ENCODE measurements around the gene ITIH5.
A peak's percentile ranks its signal among the peaks of the same experiment; 100 is the strongest.
"Not testable (repeated sequence)": the region's sequence is repeated elsewhere in the genome, so short reads cannot be mapped to it uniquely, and the experiment has no call there.

The ITIH5 gene

DNA sequence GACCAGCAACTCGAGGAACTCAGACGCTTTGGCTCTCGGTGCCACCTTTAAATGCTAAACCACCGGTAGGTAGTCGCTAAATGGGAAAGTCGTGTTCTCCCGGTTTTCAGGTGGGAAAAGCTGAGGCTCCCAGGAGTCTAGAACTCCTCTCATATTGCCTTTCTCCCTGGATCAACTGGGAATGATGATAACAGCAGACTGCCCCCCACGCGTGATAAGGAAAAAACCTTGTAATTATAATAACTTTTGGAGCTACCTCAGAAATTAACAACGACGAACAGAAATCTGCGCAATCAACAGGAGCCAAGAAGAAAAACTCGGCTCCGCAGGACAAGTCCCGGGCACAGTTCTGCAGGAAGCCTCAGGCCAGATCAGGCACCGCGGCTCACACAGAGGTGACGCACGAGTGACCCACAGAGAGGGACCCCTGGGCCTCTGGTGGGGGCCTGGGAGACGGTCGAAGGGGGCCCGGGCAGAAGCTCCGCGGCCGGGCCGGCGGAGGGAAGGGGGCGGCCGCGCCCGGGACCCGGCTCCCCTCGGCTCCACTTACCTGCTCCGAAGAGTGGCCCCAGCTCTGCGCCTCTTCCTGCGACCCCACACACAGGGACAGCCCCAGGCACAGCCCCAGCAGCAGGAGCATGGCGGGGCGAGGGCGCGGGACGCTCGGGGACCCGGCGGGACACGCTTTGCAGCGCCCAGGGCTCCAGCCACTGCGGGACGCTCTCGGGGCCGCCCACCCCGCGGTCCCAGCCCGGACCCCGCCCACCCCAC, at the start of gene ITIH5:
ITIH5 (minus strand) TSS at position 714 of the 771 bp plus-strand sequence; CDS start at position 640, 74 bp downstream.
- peak; percentile 27 for DNase-seq (ENCODE audit: low spot score)

DNA sequence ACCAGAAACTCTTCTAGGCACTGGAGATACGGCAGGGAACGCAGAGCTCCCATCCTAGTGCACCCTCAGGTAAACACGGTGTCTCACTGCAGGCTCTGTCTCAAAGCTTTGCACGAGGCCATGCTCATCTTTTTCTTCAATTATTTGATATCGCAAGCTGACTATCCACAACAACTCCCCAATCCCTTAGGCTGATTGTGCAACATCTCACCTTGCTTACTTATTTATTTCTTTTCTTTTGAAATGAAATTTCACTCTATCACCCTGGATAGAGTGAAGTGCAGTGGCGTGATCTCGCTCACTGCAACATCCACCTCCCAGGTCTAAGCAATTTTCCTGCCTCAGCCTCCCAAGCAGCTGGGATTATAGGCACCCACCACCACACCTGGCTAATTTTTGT, 48.7 kb upstream of the ITIH5 start:
- DNase-seq (ENCODE audit: low spot score): no peak

DNA sequence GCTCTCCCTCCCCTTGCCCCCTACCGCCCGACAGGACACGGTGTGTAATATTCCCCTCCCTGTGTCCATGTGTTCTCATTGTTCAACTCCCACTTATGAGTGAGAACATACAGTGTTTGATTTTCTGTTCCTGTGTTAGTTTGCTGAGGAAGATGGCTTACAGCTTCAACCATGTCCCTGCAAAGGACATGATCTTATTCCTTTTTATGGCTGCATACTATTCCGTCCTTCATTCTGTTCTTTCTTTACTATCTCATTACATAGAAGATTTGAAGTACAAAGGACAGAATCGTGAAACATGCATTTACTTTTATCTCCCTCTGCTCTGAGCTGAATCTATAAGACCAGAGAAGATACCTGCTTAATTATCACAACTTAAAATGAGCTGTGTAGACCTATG, 44.3 kb upstream of the ITIH5 start:
- not testable (repeated sequence) for DNase-seq (ENCODE audit: low spot score)

DNA sequence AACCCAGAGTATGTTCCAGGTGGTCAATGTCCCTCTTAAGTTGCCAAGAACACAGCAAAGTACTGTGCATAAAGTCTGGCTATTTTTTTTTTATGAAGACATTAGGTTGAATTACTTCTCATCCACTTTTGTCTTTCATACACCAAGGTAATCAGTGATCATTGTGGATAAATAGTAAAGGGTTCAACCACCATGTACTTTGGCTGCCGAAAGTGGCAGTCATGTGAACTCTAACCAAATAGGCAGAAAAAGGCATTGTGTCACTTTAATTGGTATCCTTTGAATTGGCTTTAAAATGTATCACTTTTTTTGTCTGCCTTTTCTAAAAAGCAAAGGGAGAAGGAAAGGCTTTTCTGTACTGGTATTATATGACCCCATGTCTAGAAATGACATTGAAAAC, 43.7 kb upstream of the ITIH5 start:
- no peak for DNase-seq (ENCODE audit: low spot score)

DNA sequence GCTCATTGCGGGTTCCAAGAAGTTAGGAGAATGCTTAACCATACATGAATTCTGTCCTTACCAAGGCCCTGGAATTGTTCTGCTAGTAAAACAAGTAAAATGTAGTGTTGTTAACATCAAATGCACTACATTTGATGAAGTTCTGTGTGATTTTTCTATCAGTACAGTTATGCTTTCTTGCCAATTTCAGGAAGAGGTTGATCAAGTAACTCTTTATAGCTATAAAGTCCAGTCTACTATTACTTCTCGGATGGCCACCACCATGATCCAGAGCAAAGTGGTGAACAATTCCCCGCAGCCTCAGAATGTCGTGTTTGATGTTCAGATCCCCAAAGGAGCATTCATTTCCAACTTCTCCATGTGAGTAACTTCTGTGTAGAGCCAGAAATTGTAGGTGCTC, 42.1 kb upstream of the ITIH5 start:
- no peak for DNase-seq (ENCODE audit: low spot score)

DNA sequence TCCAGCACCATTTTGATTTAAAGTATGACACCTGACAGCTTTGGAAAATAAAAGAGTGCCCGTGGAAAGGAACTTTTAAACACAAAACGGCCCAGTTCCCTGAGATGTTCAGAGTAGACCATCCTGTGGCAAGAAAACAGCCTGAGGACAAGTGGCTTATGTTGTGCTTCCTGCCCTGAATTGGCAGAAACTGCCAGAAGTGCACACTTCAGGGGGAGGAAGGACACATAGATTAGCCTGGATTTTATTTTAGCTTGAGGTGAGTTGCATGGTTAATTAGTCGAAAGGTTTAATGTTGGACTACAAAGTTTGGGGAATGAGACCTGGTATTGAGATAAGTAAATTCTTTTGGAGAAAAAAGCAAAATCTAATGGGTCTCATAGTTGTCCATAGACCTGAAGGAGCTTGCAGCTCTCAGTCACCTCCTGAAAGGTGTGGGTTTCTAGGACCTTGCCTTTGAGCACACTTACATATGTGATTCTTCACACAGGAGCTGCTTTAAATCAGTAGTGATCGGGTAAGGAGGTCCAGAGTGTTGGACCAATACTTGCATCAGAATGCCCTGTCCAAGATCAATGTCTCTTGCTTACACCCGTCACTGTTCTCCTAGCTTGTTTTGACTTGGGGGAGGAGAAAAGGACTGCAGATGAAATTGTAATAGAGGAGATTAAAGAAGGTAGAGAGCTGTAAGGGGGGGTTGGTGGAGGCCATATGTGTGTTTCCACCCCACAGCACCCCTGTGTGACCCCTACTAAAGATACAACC, 41.3 kb upstream of the ITIH5 start:
- DNase-seq (ENCODE audit: low spot score): no peak

DNA sequence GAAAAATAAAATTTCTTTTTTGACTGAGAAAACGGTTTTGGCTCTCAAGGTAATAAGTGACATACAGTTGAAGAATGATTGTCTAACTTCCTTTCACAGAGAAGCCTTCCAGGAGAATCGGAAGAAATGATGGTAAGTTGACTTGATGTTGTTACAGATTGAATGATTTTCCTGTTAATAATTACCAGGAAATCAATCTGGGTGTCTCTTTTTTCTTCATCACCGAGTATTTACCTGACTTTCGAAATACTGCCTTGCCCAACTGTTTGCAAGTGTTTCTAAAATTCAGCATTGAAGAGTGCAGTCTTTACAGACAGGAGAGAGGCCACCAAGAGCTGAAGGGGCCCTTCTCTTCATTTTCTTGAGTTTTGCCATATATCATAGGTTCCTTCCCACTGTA, 40.3 kb upstream of the ITIH5 start:
- DNase-seq (ENCODE audit: low spot score): peak; percentile 33

DNA sequence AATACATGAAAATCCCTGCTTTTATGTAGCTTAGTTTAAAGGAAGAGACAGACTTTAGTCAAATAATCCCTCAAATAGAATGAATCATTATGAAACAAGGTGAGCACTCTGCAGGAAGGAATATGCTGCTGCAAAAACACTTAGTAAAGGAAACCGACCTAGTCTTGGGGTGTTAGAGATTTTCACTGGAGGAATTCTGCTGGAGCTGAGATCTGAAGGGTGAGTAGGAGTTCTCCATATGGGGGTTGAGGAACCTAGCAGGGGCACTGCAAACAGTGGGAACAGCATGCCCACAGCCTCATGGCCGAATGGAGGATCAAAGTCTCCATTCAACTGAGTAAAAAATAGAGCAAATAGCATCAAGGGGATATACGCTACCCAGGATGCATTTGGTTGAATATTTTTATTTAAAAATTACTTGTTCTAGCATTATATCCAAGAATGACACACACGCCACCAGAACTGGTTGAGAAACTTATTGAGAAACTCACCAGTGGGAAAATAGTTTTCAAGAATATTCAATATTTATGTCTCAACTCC, 39.8 kb upstream of the ITIH5 start:
- no peak for DNase-seq (ENCODE audit: low spot score)

DNA sequence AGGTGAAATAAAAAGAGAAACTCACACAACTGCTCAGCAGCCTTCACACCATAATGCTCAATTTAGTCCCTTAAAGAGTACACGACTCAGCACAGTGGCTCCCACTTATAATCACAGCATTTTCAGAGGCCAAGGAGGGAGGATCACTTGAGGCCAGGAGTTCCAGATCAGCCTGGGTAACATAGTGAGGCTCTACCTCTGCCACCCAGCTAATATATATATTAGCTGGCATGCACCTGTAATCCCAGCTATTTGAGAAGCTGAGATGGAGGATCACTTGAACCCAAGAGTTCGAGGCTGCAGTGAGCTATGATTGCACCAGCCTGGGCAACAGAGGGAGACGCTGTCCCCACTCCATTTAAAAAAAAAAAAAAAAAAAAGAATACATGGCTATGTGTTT, 38.6 kb upstream of the ITIH5 start:
- no peak for DNase-seq (ENCODE audit: low spot score)

DNA sequence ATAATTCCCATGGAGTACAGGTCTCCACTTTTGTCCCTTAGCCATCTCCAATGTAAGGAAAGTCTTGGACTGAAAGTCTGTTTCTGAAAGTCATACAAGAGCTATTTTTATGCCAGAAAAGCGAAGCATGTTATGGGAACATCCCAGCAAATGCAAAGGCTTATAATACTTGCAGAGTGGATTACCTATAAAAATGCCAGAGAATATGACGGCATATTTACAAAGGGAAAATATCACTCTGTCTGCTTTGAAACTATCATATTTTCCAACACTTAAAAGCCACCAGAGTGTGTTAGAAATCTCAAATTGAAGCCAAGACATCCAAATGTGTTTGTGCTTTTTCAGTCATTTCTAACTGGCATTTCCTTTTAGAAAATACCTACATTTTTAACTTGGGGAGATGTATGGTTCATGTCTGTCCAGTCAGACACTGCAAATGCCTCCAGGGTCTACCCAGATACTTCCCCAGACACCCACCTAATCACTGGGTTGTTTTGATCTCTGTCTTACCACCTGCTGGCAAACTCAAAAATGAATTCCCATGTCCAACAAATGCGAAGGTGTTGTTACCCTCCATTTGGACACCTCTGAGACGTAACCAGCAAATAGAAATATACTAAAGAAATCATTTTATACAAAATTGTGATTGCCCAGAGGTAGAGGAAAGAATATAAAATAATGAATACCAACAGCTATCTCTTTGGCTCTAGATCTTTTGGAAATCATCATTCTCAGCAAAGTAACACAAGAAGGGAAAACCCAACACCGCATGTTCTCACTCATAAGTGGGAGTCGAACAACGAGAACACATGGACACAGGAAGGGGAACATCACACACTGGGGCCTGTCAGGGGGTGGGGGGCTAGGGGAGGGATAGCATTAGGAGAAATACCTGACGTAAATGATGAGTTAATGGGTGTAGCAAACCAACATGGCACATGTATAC, 37.6 kb upstream of the ITIH5 start:
- DNase-seq (ENCODE audit: low spot score): no peak

DNA sequence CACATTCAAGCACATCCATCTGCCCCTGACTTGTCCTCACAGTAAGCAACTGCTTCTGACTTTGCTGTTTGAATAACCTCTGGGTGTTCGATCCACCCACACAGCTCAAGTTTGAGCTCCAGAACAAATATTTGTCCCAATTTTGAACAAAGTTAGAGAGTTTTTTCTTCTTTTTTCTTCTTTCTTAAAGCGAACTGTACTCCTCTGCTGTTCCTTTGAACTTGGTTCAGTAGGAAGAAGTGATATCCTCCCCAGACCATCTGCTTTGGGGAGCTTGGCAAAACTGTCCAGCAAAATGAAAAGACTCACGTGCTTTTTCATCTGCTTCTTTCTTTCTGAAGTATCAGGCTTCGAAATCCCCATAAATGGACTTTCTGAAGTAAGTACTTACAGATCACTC, 36.4 kb upstream of the ITIH5 start, which contains the start of gene ITIH2:
ITIH2 (plus strand) TSS at position 177 of the 400 bp plus-strand sequence; CDS start at position 296, 119 bp downstream.
- DNase-seq (ENCODE audit: low spot score): no peak

DNA sequence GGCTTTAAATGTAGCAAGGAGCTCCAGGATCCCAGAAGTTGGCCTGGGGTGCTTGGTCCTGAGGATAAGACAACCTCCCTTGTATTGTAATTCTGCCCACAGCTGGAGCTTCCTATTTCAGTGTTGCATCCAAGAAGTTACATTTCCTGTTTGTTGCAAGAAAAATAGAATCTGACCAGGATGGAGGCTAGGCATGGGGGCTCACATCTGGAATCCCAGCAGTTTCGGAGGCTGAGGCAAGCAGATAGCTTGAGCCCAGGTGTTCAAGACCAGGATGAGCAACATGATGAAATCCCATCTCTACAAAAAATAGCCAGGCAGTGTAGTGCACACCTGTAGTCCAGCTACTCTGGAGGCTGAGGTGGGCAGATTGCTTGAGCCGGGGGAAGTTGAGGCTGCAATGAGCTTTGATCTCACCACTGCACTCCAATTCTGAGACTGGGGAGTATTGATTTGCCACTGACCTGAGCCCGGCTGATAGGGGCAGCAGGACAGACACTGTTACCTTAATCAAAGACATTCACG, 35.6 kb upstream of the ITIH5 start:
- DNase-seq (ENCODE audit: low spot score): no peak

DNA sequence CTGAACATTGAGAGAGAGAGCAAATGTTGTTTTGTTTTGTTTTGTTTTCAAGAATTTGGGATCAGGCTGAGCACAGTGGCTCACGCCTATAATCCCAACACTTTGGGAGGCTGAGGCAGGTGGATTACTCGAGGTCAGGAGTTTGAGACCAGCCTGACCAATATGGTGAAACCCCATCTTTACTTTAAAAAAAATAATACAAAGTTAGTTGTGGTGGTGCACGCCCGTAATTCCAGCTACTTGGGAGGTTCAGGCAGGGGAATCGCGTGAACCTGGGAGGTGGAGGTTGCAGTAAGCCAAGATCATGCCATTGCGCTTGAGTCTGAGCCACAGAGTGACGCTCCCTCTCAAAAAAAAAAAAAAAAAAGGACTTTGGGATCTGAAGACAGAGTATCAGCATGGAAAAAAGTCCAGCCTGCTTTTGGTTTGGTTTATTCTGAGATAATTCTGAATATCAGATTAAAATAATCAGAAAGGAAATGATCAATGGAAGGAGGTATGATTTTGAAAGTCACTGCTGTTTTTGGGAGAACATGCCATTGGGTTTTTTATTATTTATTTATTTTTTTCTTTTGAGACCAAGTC, 34.5 kb upstream of the ITIH5 start:
- DNase-seq (ENCODE audit: low spot score): no peak

DNA sequence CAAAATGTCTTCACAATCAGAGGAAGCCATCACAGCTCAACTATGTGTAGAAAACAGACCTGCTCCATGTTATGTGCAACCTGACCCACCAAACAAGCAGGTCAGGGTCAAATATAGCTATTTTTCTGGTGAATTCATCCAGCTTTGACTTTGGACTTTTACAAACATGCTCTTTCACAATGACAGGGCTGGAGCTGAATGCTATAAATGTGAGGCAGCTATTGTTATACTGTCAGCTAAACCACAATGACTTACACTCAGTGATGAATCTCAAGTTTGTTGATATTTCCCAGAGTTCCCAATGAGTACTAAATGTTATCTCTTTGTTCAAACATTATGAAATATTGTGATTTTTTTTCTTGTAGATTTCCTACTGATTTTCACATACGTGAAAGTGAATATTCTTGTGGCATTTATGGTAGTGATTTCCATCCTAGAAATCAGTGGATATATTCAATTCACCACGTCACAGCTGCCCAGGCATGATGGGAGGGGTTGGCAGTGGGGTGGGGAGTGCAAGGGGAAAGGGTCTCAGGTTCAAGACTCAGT, 33.9 kb upstream of the ITIH5 start:
- DNase-seq (ENCODE audit: low spot score): peak; percentile 27

DNA sequence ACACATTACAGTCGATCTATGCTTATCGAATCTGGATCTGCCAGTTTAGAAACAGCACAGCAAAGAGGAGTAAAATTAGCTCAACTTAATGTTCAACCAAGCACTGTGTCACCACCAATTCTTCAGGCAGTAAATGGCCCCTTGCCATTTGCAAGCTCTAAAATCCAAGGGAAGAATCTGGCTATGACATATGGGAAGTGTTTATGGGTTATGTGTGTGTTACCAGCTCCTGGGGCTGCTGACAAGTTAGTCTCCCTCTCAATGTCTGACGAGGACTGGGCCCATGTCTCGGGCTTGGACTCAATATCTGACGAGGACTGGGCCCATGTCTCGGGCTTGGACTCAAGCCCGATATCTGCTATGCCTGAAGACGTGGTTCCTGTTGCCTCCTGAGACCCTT, 30.7 kb upstream of the ITIH5 start:
- no peak for DNase-seq (ENCODE audit: low spot score)

DNA sequence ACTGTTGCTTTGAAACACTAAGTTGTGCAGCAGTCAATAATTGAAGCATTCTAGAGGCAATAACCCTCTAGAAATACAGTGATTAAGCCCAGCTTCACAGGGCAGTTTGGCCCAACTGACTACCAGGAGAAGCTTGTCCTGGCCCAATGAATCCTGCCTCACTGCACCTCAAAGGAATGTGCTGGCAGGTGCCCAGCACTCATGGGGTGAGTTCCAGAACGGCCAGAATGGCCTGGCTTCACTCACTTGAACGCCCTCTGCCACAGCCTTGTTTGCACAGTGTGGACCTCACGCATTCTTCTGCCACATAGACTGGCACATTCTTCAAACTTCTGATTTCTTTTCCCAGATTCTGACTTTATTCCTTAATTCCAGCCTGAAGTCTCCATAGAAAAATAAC, 29.8 kb upstream of the ITIH5 start:
- no peak for DNase-seq (ENCODE audit: low spot score)

DNA sequence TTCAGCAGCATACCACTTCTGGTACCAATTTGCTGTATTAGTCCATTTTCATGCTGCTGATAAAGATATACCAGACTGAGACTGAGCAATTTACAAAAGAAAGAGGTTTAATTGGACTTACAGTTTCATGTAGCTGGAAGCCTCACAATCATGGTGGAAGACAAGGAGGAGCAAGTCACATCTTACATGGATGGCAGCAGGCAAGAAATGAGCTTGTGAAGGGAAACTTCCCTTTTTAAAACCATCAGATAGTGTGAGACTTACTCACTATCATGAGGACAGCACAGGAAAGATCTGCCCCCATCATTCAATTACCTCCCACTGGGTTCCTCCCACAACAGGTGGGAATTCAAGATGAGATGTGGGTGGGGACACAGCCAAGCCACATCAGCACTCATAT, 26.4 kb upstream of the ITIH5 start:
- DNase-seq (ENCODE audit: low spot score): not testable (repeated sequence)

DNA sequence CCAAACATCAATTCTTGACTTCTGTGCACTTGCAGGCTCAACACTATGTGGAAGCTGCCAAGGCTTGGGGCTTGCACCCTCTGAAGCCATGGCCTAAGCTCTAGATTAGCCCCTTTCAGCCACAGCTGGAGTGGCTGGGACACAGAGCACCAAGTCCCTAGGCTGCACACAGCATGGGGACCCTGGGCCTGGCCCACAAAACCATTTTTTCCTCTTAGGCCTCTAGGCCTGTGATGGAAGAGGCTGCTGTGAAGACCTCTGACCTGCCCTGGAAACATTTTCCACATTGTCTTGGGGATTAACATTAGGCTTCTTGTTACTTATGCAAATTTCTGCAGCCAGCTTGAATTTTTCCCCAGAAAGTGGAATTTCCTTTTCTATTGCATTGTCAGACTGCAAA, 25.6 kb upstream of the ITIH5 start:
- not testable (repeated sequence) for DNase-seq (ENCODE audit: low spot score)

DNA sequence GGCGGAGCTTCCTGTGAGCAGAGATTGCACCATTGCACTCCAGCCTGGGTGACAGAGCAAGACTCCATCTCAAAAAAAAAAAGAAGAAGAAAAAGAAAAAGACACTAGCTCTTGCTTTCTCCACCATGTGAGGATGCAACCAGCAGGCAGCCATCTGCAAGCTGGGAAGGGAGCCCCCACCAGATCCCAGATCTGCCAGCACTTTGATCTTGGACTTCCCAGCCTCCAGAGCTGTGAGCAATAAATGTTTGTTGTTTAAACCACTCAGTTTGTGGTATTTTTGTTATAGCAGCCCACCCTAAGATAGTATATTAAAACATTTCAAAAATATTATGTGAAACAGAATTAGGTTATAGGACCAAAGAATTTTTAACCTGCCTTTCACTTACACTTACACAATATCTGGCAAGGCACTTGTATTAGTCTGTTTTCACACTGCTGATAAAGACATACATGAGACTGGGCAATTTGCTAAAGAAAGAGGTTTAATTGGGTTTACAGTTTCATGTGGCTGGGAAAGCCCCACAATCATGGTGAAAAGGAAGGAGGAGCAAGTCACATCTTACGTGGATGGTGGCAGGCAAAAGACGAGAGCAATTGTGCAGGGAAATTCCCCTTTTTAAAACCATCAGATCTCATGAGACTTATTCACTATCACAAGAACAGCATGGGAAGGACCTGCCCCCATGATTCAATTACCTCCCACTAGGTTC, 24.3 kb upstream of the ITIH5 start:
- not testable (repeated sequence) for DNase-seq (ENCODE audit: low spot score)

DNA sequence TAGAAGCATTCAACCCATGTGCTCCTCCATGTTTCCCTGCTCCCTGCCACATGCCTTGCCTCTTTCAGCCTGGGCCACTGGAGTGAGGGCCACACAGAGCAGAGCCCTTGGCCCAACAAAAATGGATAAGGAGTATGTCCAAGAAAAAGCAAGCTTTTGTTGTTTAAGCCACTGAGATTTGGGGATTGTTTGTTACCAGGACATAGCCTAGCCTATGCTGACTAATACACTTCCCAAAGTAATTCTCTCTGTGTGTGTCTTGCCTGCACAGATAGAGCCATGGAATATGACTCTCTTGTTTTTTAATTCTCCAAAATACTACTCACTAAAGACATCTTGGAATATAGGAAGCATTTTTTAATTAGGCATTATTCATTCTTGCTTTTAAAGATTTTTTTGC, 22.8 kb upstream of the ITIH5 start:
- DNase-seq (ENCODE audit: low spot score): no peak
